ENCODE measurements around the gene ZNF746.
"Not testable (repeated sequence)": the region's sequence is repeated elsewhere in the genome, so short reads cannot be mapped to it uniquely, and the experiment has no call there.

DNA sequence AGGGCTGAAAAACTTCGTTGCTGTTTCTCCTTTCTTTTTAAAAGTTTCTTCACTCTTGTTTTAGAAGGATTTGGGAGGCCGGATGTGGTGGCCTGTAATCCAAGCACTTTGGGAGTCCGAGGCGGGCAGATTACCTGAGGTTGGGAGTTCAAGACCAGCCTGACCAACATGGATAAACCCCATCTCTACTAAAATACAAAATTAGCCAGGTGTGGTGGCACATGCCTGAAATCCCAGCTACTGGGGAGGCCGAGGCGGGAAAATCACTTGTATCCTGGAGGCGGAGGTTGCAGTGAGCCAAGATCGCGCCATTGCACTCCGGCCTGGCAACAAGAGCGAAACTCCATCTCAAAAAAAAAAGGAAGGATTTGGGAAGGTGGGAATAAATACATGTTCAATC, 51.6 kb downstream of the ZNF746 start:
- TF ChIP-seq CTCF (IDR thresholded peaks at IDR 0.05; ENCODE audit: insufficient read depth, low read depth, low read length); EZH2 (IDR thresholded peaks at IDR 0.05; ENCODE audit: insufficient read depth, low read length): not testable (repeated sequence)
